ENCODE results near the gene PHACTR1.

DNA sequence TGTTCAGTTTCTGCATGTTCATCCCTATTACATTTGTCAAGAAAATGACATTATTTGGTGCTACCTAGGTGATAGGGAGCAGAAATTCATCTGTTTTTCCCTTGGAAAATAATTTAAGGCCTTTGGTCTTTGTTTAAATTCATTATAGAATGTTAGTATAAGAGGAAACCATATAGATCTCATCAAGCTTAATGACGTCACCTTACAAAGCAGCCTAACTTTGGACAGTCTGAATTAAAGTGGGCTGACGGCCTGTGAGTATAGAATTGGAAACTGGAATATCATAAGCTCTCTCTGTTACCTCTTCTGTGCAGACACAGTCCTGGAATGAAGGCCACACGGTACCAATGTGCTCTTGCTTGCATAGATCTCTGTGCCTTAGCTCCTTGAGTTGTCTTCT is 503.7 kb downstream of the PHACTR1 start:
- TF ChIP-seq, protein P1, sequence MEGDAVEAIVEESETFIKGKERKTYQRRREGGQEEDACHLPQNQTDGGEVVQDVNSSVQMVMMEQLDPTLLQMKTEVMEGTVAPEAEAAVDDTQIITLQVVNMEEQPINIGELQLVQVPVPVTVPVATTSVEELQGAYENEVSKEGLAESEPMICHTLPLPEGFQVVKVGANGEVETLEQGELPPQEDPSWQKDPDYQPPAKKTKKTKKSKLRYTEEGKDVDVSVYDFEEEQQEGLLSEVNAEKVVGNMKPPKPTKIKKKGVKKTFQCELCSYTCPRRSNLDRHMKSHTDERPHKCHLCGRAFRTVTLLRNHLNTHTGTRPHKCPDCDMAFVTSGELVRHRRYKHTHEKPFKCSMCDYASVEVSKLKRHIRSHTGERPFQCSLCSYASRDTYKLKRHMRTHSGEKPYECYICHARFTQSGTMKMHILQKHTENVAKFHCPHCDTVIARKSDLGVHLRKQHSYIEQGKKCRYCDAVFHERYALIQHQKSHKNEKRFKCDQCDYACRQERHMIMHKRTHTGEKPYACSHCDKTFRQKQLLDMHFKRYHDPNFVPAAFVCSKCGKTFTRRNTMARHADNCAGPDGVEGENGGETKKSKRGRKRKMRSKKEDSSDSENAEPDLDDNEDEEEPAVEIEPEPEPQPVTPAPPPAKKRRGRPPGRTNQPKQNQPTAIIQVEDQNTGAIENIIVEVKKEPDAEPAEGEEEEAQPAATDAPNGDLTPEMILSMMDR (IDR thresholded peaks at IDR 0.05), result no peak
- TF ChIP-seq POLR2A (IDR thresholded peaks at IDR 0.05), result no peak
